ENCODE data around the gene PDE9A.

Gene PDE9A

GRCh38 chr21:42760951-42761751, 107.7 kb downstream of the PDE9A start:
- DNase-seq = no peak

- DNase-seq = no peak
These were observed 108.4 kb downstream of the PDE9A start for GRCh38 chr21:42761776-42762335.

- no peak for DNase-seq
These were observed 110.4 kb downstream of the PDE9A start for GRCh38 chr21:42763581-42764442.

GRCh38 chr21:42764443-42764760, 111.0 kb downstream of the PDE9A start:
- DNase-seq = no peak

GRCh38 chr21:42764883-42765282, 111.5 kb downstream of the PDE9A start:
- no peak for DNase-seq

- DNase-seq = no peak
These were observed 112.2 kb downstream of the PDE9A start for GRCh38 chr21:42765656-42766055.

GRCh38 chr21:42766739-42767560, 113.5 kb downstream of the PDE9A start:
- no peak for DNase-seq

- DNase-seq = no peak
These were observed 114.1 kb downstream of the PDE9A start for GRCh38 chr21:42767561-42767835.

GRCh38 chr21:42768324-42769121, 115.1 kb downstream of the PDE9A start:
- no peak for DNase-seq

- no peak for DNase-seq
These were observed 115.9 kb downstream of the PDE9A start for GRCh38 chr21:42769183-42769819.

- DNase-seq = no peak
These were observed 116.6 kb downstream of the PDE9A start for GRCh38 chr21:42769820-42770716.

GRCh38 chr21:42770717-42771502, 117.5 kb downstream of the PDE9A start:
- DNase-seq = no peak

GRCh38 chr21:42771503-42771805, 118.0 kb downstream of the PDE9A start:
- DNase-seq = no peak

- no peak for DNase-seq
These were observed 121.7 kb downstream of the PDE9A start for GRCh38 chr21:42775123-42775522.

GRCh38 chr21:42775891-42776290, 122.5 kb downstream of the PDE9A start:
- DNase-seq = no peak

GRCh38 chr21:42777064-42777756, 123.8 kb downstream of the PDE9A start:
- DNase-seq = no peak

- DNase-seq = no peak
These were observed 124.4 kb downstream of the PDE9A start for GRCh38 chr21:42777757-42778344.

- no peak for DNase-seq
These were observed 126.0 kb downstream of the PDE9A start for GRCh38 chr21:42779431-42779861.

GRCh38 chr21:42780617-42781016, 127.2 kb downstream of the PDE9A start:
- no peak for DNase-seq
